ENCODE data around the gene CERS1. TPM values are rescaled to one million over a fixed set of nuclear protein-coding genes. Genes with fewer than 3 reads are reported as not detected.

The CERS1 gene
- total RNA-seq, 1 experiment from 2014 or later: 0.96 TPM

- ChIA-PET CTCF (no interaction called here), POLR2A (no interaction called here), RAD21 (ENCODE audit: low non-redundant PET in 1 of 2, low total read pairs in 2 of 2, uncharacterized antibody in 2 of 2, unreplicated experiment in 2 of 2) (no interaction called here)
- TF ChIP-seq JUND (IDR thresholded peaks at IDR 0.05) (no peak), ZBTB33 (IDR thresholded peaks at IDR 0.05; ENCODE audit: extremely low read depth, insufficient replicate concordance, low read length) (no peak), YY1 (IDR thresholded peaks at IDR 0.05; ENCODE audit: extremely low read depth, insufficient replicate concordance, low read depth, low read length) (no peak)
- no peak overlapping the region for H3K4me2 ChIP-seq (ENCODE audit: low read length)
- ATAC-seq: no peak
- BruUV-seq (replicated peaks): no TSS peak
- no peak overlapping the region for H3K4me3 ChIP-seq (replicated peaks in 1 of 2; ENCODE audit: low read depth in 1 of 2, low read length in 2 of 2)
- H4K20me1 ChIP-seq (ENCODE audit: insufficient read depth): no peaks in the 10 kb centered on the region
- H3K27ac ChIP-seq (ENCODE audit: low read depth, low read length): no peak overlapping the region
- H3K36me3 ChIP-seq (ENCODE audit: control insufficient read depth in 1 of 2, insufficient read depth in 2 of 2, low read length in 2 of 2): no peaks in the 10 kb centered on the region
- peaks cover 10 to 29% of the 10 kb centered on the region in 2 experiments for H3K4me1 ChIP-seq (ENCODE audit: control insufficient read depth in 1 of 2, insufficient read depth in 2 of 2, low read length in 2 of 2)
- intact Hi-C loops (cut with micrococcal nuclease): no loop called here
- H3K9me2 ChIP-seq (ENCODE audit: insufficient read depth): no peaks in the 10 kb centered on the region
- peaks cover 9% of the 10 kb centered on the region; the same call in 1 of the 2 replicates for H3K79me2 ChIP-seq (ENCODE audit: insufficient read depth, low read length)
- DNase-seq (ENCODE audit: low read depth, low spot score): no peak
- H2AFZ ChIP-seq (ENCODE audit: low read depth, low read length, poor library complexity, severe bottlenecking): no peak overlapping the region
- H3K27me3 ChIP-seq (ENCODE audit: insufficient read depth, low read length): no peaks in the 10 kb centered on the region
- no peaks in the 10 kb centered on the region for H3K9me3 ChIP-seq (ENCODE audit: control insufficient read depth in 1 of 2, insufficient read depth in 1 of 2, low read depth in 1 of 2, low read length in 2 of 2)
- no peak overlapping the region for H3K9ac ChIP-seq (ENCODE audit: low read length)
These were observed 47.5 kb upstream of the CERS1 start for GRCh38 chr19:18943465-18943864.

DNA sequence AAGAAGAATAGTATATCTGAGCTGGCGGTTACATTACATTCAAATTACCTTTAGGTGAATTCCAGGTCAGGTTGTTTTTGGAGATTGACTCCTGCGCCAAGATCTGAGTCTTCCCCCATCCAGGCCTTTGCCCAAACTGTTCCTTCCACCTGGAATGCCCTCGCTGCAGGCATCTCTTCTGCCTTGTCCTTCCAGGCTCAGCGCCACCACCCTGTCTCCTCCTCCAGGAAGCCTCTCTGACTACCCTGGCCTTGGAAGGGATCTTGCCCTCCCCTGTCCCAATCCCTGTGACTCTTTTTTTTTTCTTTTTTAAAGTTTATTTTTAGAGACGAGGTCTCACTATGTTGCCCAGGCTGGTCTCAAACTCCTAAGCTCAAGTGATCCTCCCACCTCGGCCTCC is 46.7 kb upstream of the CERS1 start:
- no peaks in the 10 kb centered on the region for H3K9me2 ChIP-seq (ENCODE audit: insufficient read depth)
- DNase-seq (ENCODE audit: low read depth, low spot score): no peak
- no peak overlapping the region for H2AFZ ChIP-seq (ENCODE audit: low read depth, low read length, poor library complexity, severe bottlenecking)
- ChIA-PET RAD21 (ENCODE audit: low non-redundant PET in 1 of 2, low total read pairs in 2 of 2, uncharacterized antibody in 2 of 2, unreplicated experiment in 2 of 2) (no interaction called here), POLR2A (no interaction called here), CTCF (no interaction called here)
- H3K4me2 ChIP-seq (ENCODE audit: low read length): no peak overlapping the region
- H3K4me3 ChIP-seq (replicated peaks in 1 of 2; ENCODE audit: low read depth in 1 of 2, low read length in 2 of 2): no peak overlapping the region
- ATAC-seq: no peak
- H3K9ac ChIP-seq (ENCODE audit: low read length): no peak overlapping the region
- TF ChIP-seq EGR1 (IDR thresholded peaks at IDR 0.05; ENCODE audit: low read depth) (no peak), JUND (IDR thresholded peaks at IDR 0.05) (no peak), EZH2phosphoT487 (IDR thresholded peaks at IDR 0.05; ENCODE audit: borderline replicate concordance) (no peak)
- H3K4me1 ChIP-seq (ENCODE audit: control insufficient read depth in 1 of 2, insufficient read depth in 2 of 2, low read length in 2 of 2): peaks cover 10 to 35% of the 10 kb centered on the region in 2 experiments
- BruUV-seq (replicated peaks): no TSS peak
- H3K36me3 ChIP-seq (ENCODE audit: control insufficient read depth in 1 of 2, insufficient read depth in 2 of 2, low read length in 2 of 2): peaks cover 0 to 5% of the 10 kb centered on the region in 2 experiments; a peak in 1 of 4 replicates
- no peaks in the 10 kb centered on the region for H4K20me1 ChIP-seq (ENCODE audit: insufficient read depth)
- H3K27ac ChIP-seq (ENCODE audit: low read depth, low read length): no peak overlapping the region
- peaks cover 9% of the 10 kb centered on the region; the same call in 1 of the 2 replicates for H3K79me2 ChIP-seq (ENCODE audit: insufficient read depth, low read length)
- intact Hi-C loops (cut with micrococcal nuclease): no loop called here
- no peaks in the 10 kb centered on the region for H3K9me3 ChIP-seq (ENCODE audit: control insufficient read depth in 1 of 2, insufficient read depth in 1 of 2, low read depth in 1 of 2, low read length in 2 of 2)
- H3K27me3 ChIP-seq (ENCODE audit: insufficient read depth, low read length): no peaks in the 10 kb centered on the region

Data from HCT116 (cell line).